ENCODE results near the gene FAXC. TPM values are rescaled to one million over a fixed set of nuclear protein-coding genes. Genes with fewer than 3 reads are reported as not detected.
"Not testable (repeated sequence)": the region's sequence is repeated elsewhere in the genome, so short reads cannot be mapped to it uniquely, and the experiment has no call there.

The FAXC gene
- total and polyA plus RNA-seq, 4 donors: 2.5 to 7.3 (median 4.1) TPM

DNA sequence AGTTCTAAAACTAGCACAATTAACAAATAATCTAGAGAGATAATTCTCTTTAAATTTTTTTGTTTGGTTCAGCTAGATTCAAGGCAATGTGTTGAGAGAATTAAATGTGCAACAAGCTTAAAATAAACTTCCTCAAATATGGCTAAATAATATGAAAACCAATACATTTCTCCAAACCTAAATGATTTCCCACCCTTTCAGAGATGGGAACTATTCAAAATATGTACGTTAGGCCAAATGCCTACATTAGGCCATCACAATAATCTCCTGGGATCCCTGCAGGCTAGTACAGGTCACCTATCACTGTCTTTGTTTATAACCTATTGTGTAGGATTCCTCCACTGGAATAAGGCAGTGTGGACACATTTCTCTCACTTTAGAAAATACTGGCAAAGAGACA lies 1.7 kb downstream of the FAXC start:
- H3K9me3 ChIP-seq (ENCODE audit: control insufficient read depth, low read length): no peaks in the 10 kb centered on the region
- no peak overlapping the region for H3K27ac ChIP-seq (ENCODE audit: low read depth in 1 of 2, low read length in 2 of 2)
- no peak for DNase-seq
- WGBS, 2 donors: 79 to 81% methylated on average over 1 of the region's 1 CpG
- H3K27me3 ChIP-seq (ENCODE audit: control insufficient read depth in 1 of 2, insufficient read depth in 2 of 2, low read length in 1 of 2): no peaks in the 10 kb centered on the region
- intact Hi-C loops (cut with DNase I): loop anchor here in 1 of 2 donors (5.0 kb wide), 1 partner anchor 79 kb away; the partner anchor contains the start of gene PNISR
- peaks cover 0 to 2% of the 10 kb centered on the region in 2 donors for H3K4me1 ChIP-seq (ENCODE audit: control insufficient read depth in 1 of 2, insufficient read depth in 2 of 2, low read length in 2 of 2)
- no peak for ATAC-seq (ENCODE audit: low FRiP score)
- no peaks in the 10 kb centered on the region for H3K36me3 ChIP-seq (ENCODE audit: control insufficient read depth in 1 of 2, insufficient read depth in 2 of 2, low read length in 1 of 2)
- no peak overlapping the region for H3K4me3 ChIP-seq (ENCODE audit: low read length in 2 of 2)

DNA sequence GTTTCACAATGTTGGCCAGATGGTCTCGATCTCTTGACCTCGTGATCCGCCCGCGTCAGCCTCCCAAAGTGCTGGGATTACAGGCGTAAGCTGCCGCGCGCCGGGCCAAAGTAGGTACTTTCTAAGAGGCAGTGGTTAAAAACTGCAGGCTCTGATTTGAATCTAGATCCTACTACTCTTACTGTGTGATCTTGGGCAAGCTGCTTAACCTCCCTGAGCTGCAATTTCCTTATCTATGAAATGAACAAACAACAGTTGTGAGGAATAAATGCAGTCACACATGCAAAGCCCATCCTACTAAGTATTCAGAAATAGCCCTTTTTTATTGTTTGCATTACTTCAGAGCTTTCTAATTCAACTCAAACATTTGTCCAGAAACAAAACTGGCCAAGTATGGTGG lies 2.9 kb downstream of the FAXC start:
- H3K27me3 ChIP-seq (ENCODE audit: control insufficient read depth in 1 of 2, insufficient read depth in 2 of 2, low read length in 1 of 2): no peaks in the 10 kb centered on the region
- H3K36me3 ChIP-seq (ENCODE audit: control insufficient read depth in 1 of 2, insufficient read depth in 2 of 2, low read length in 1 of 2): no peaks in the 10 kb centered on the region
- no peak for ATAC-seq (ENCODE audit: low FRiP score)
- H3K4me3 ChIP-seq (ENCODE audit: low read length in 2 of 2): no peak overlapping the region
- no peak for DNase-seq
- H3K4me1 ChIP-seq (ENCODE audit: control insufficient read depth in 1 of 2, insufficient read depth in 2 of 2, low read length in 2 of 2): peaks cover 0 to 2% of the 10 kb centered on the region in 2 donors
- no peaks in the 10 kb centered on the region for H3K9me3 ChIP-seq (ENCODE audit: control insufficient read depth, low read length)
- intact Hi-C loops (cut with DNase I): loop anchor here in 1 of 2 donors (5.0 kb wide), 1 partner anchor 81 kb away; the partner anchor contains the start of gene PNISR
- H3K27ac ChIP-seq (ENCODE audit: low read depth in 1 of 2, low read length in 2 of 2): no peak overlapping the region
- 98 to 100% methylated on average over 5 to 10 of the region's 10 CpGs for WGBS, 2 donors

DNA sequence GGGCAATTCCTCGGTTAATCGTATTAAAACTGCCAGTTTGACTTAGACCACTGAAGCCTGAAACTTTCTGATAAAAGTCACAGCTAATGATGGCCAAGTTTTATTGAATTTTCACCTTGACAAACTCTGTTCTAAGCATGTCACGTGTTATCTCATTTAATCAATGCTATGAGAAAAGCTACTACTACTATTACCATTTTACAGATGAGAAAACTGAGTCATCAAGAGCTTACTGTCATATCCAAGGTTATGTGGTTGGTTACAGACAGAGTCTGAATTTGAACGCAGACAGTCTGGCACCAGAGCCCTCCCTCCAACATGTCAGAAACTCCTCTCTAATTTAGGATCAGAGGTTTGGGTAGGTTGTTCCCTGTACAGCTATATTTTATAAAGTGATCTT lies 4.3 kb downstream of the FAXC start:
- no peak overlapping the region for H3K27ac ChIP-seq (ENCODE audit: low read depth in 1 of 2, low read length in 2 of 2)
- H3K27me3 ChIP-seq (ENCODE audit: control insufficient read depth in 1 of 2, insufficient read depth in 2 of 2, low read length in 1 of 2): no peaks in the 10 kb centered on the region
- DNase-seq (no peak), ATAC-seq (ENCODE audit: low FRiP score) (no peak)
- H3K4me3 ChIP-seq (ENCODE audit: low read length in 2 of 2): no peak overlapping the region
- peaks cover 0 to 2% of the 10 kb centered on the region in 2 donors for H3K4me1 ChIP-seq (ENCODE audit: control insufficient read depth in 1 of 2, insufficient read depth in 2 of 2, low read length in 2 of 2)
- no peaks in the 10 kb centered on the region for H3K36me3 ChIP-seq (ENCODE audit: control insufficient read depth in 1 of 2, insufficient read depth in 2 of 2, low read length in 1 of 2)
- no peaks in the 10 kb centered on the region for H3K9me3 ChIP-seq (ENCODE audit: control insufficient read depth, low read length)
- 94 to 97% methylated on average over 4 of the region's 4 CpGs for WGBS, 2 donors
- intact Hi-C loops (cut with DNase I): loop anchor here in 1 of 2 donors (5.0 kb wide), 1 partner anchor 82 kb away; the partner anchor contains the start of gene PNISR

DNA sequence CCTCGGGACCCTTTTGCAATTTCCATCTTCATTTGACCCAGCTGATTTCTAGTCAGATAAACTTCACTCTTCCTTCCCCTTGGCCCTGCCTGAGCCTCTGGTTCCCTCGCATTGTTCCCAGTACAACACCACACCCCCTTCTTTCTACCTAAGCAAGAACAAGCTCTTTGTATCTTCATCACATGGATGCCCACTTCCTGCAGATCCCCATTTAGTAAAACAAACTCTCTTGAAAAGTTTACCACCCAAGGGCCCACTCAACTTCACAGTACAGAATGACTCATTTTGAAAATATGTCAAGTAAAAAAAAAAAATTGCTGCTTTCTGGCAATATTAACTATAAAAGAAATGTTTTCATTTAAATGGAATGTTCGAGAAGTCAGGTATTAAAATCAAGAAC lies 5.2 kb downstream of the FAXC start:
- ATAC-seq (ENCODE audit: low FRiP score) (no peak), DNase-seq (no peak)
- H3K27me3 ChIP-seq (ENCODE audit: control insufficient read depth in 1 of 2, insufficient read depth in 2 of 2, low read length in 1 of 2): no peaks in the 10 kb centered on the region
- H3K4me3 ChIP-seq (ENCODE audit: low read length in 2 of 2): no peak overlapping the region
- 44 to 45% methylated on average over 3 of the region's 3 CpGs for WGBS, 2 donors
- intact Hi-C loops (cut with DNase I): no loop called here
- H3K9me3 ChIP-seq (ENCODE audit: control insufficient read depth, low read length): no peaks in the 10 kb centered on the region
- H3K27ac ChIP-seq (ENCODE audit: low read depth in 1 of 2, low read length in 2 of 2): no peak overlapping the region
- no peaks in the 10 kb centered on the region for H3K36me3 ChIP-seq (ENCODE audit: control insufficient read depth in 1 of 2, insufficient read depth in 2 of 2, low read length in 1 of 2)
- peaks cover 0 to 2% of the 10 kb centered on the region in 2 donors for H3K4me1 ChIP-seq (ENCODE audit: control insufficient read depth in 1 of 2, insufficient read depth in 2 of 2, low read length in 2 of 2)

DNA sequence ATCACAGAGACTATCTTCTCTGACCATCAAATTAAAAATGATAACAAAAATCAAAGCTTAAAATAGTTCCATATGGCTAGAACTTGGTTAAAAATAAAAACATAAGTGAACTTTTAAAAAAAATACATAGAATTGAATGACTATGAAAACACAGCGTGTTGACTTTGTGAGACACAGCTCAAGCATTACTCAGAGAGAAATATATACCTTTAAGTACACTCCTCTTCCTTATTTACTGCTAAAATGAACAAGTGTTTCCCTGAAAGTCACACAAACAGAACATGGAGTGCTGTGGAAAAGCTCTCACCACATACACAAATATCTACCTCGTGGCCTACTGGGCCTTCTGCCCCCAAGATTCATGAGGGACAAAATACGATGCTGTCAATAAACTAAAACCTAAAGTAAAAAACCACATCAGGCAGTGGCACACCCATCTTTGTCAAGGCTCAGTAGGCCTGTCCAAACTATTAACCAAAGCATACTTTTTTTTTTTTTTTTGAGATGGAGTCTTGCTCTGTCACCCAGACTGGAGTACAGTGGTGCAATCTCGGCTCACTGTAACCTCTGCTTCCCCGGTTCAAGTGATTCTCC lies 7.5 kb downstream of the FAXC start:
- intact Hi-C loops (cut with DNase I): no loop called here
- ATAC-seq (ENCODE audit: low FRiP score) (no peak), DNase-seq (no peak)
- Histone ChIP-seq H3K9me3 (ENCODE audit: control insufficient read depth, low read length) (no peaks in the 10 kb centered on the region), H3K4me3 (ENCODE audit: low read length in 2 of 2) (no peak overlapping the region), H3K36me3 (ENCODE audit: control insufficient read depth in 1 of 2, insufficient read depth in 2 of 2, low read length in 1 of 2) (no peaks in the 10 kb centered on the region), H3K27me3 (ENCODE audit: control insufficient read depth in 1 of 2, insufficient read depth in 2 of 2, low read length in 1 of 2) (no peaks in the 10 kb centered on the region), H3K4me1 (ENCODE audit: control insufficient read depth in 1 of 2, insufficient read depth in 2 of 2, low read length in 2 of 2) (peaks cover 0 to 2% of the 10 kb centered on the region in 2 donors), H3K27ac (ENCODE audit: low read depth in 1 of 2, low read length in 2 of 2) (no peak overlapping the region)
- WGBS, 2 donors: 89% methylated on average over 5 of the region's 5 CpGs

DNA sequence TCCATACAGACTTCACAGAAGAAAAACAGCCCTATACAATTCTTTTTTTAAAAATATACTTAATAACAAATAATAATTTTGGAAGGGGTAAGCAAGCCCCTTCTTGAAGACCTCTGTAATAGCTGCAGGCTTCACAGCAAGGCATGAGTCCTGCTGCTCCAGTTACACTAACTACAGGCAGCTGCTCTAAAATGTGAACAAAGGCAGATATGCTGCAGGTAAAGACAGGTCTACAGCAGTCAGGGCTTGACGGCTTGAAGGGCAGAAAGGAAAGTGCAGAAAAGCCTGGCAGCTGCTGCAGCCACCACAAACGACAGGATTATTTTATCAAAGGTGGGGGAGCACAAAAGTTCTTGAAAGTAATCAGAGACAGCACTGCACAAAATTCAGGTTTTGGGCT lies 11.3 kb downstream of the FAXC start:
- intact Hi-C loops (cut with DNase I): loop anchor here in 1 of 2 donors (10.0 kb wide), 1 partner anchor 87 kb away; the partner anchor contains the start of gene PNISR
- H3K4me1 ChIP-seq (ENCODE audit: control insufficient read depth in 1 of 2, insufficient read depth in 2 of 2, low read length in 2 of 2): no peaks in the 10 kb centered on the region
- no peak overlapping the region for H3K27ac ChIP-seq (ENCODE audit: low read depth in 1 of 2, low read length in 2 of 2)
- ATAC-seq (ENCODE audit: low FRiP score) (no peak), DNase-seq (no peak)
- H3K9me3 ChIP-seq (ENCODE audit: control insufficient read depth, low read length): no peaks in the 10 kb centered on the region
- H3K27me3 ChIP-seq (ENCODE audit: control insufficient read depth in 1 of 2, insufficient read depth in 2 of 2, low read length in 1 of 2): no peaks in the 10 kb centered on the region
- H3K36me3 ChIP-seq (ENCODE audit: control insufficient read depth in 1 of 2, insufficient read depth in 2 of 2, low read length in 1 of 2): no peaks in the 10 kb centered on the region
- WGBS, 2 donors: 57 to 60% methylated on average over 2 of the region's 2 CpGs
- no peak overlapping the region for H3K4me3 ChIP-seq (ENCODE audit: low read length in 2 of 2)

DNA sequence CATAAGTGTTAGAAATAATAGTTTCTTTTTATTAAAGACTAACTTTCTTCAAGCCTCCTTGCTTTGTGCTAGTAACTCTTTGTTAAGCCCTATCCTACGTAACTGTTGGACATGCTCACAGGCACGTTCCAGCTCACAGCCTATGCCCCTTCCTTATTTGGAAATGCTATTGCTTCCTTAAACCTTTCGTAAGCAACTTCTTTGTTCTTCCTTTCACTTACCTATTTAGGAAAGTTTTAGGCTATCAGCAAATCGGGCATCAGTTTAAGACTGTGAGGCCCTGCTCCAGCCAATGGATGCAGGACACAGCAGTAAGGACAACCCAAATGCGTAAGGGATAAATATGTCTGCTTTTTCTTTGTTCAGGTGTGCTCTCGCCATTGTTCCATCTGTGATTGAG lies 14.2 kb downstream of the FAXC start:
- H3K9me3 ChIP-seq (ENCODE audit: control insufficient read depth, low read length); H3K4me1 ChIP-seq (ENCODE audit: control insufficient read depth in 1 of 2, insufficient read depth in 2 of 2, low read length in 2 of 2); ATAC-seq (ENCODE audit: low FRiP score); H3K27ac ChIP-seq (ENCODE audit: low read depth in 1 of 2, low read length in 2 of 2); H3K27me3 ChIP-seq (ENCODE audit: control insufficient read depth in 1 of 2, insufficient read depth in 2 of 2, low read length in 1 of 2); H3K4me3 ChIP-seq (ENCODE audit: low read length in 2 of 2); H3K36me3 ChIP-seq (ENCODE audit: control insufficient read depth in 1 of 2, insufficient read depth in 2 of 2, low read length in 1 of 2); DNase-seq: not testable (repeated sequence)
- intact Hi-C loops (cut with DNase I): loop anchor here in 1 of 2 donors (10.0 kb wide), 1 partner anchor 90 kb away; the partner anchor contains the start of gene PNISR
- 78 to 81% methylated on average over 6 of the region's 6 CpGs for WGBS, 2 donors

DNA sequence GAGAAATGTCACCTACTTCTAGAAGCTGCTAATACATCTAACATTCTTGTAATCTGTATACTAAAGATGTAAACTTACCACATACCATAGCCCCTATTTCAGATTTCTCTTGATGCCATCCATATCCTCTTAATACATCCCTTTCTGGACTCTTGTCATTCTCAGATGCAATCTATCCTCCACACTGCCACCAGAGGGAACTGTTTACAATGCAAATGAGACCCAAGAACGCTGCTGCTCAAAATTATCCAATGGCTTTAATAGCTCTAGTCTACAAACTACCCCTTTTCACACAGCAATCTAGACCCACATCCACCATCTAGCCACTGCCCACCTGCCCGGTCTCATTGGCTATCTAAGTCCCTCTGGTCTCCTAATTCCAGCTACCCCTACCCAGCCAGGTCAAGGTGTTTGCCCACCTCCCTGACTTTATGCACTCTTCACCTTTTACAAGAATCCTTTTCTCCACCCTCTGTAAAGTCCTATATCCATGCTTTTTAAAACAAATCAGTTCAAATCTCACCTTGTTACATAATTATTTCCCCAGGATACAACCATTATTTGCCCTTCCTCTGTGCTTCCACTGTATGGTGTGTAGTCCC lies 14.8 kb downstream of the FAXC start:
- WGBS, 2 donors: 56 to 64% methylated on average over 2 of the region's 2 CpGs
- intact Hi-C loops (cut with DNase I): loop anchor here in 1 of 2 donors (10.0 kb wide), 1 partner anchor 90 kb away; the partner anchor contains the start of gene PNISR
- Histone ChIP-seq H3K36me3 (ENCODE audit: control insufficient read depth in 1 of 2, insufficient read depth in 2 of 2, low read length in 1 of 2) (no peaks in the 10 kb centered on the region), H3K27ac (ENCODE audit: low read depth in 1 of 2, low read length in 2 of 2) (no peak overlapping the region), H3K4me1 (ENCODE audit: control insufficient read depth in 1 of 2, insufficient read depth in 2 of 2, low read length in 2 of 2) (no peaks in the 10 kb centered on the region), H3K4me3 (ENCODE audit: low read length in 2 of 2) (no peak overlapping the region), H3K27me3 (ENCODE audit: control insufficient read depth in 1 of 2, insufficient read depth in 2 of 2, low read length in 1 of 2) (no peaks in the 10 kb centered on the region), H3K9me3 (ENCODE audit: control insufficient read depth, low read length) (no peaks in the 10 kb centered on the region)
- DNase-seq (no peak), ATAC-seq (ENCODE audit: low FRiP score) (no peak)

DNA sequence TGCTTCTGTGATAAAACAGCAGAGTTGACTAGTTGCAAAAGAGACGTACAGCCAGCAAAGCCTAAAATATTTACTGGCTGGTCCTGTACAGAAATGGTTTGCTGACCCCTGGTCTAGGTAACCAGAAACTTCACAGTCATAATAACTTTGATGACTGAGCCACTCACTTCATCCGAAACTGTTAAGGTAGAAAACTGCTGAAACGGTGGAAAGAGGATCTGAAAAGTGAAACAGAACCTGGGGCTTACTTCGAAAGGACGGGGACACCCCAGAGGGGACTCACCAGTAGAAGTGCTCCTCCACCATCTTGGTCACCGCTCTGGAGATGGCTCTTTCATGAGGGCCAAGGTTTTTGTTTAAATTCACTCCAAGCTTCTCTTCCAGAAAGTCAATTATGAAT lies 16.4 kb downstream of the FAXC start:
- Histone ChIP-seq H3K9me3 (ENCODE audit: control insufficient read depth, low read length) (no peaks in the 10 kb centered on the region), H3K4me1 (ENCODE audit: control insufficient read depth in 1 of 2, insufficient read depth in 2 of 2, low read length in 2 of 2) (no peaks in the 10 kb centered on the region), H3K27ac (ENCODE audit: low read depth in 1 of 2, low read length in 2 of 2) (no peak overlapping the region), H3K36me3 (ENCODE audit: control insufficient read depth in 1 of 2, insufficient read depth in 2 of 2, low read length in 1 of 2) (peaks cover 0 to 2% of the 10 kb centered on the region in 2 donors), H3K27me3 (ENCODE audit: control insufficient read depth in 1 of 2, insufficient read depth in 2 of 2, low read length in 1 of 2) (no peaks in the 10 kb centered on the region), H3K4me3 (ENCODE audit: low read length in 2 of 2) (no peak overlapping the region)
- intact Hi-C loops (cut with DNase I): loop anchor here in 1 of 2 donors (10.0 kb wide), 1 partner anchor 92 kb away; the partner anchor contains the start of gene PNISR
- ATAC-seq (ENCODE audit: low FRiP score): no peak
- no peak for DNase-seq
- WGBS, 2 donors: 81 to 88% methylated on average over 6 of the region's 6 CpGs

Measured in aorta (tissue), 5 donors.